ENCODE measurements around the gene PRDM16. TPM values are rescaled to one million over a fixed set of nuclear protein-coding genes. Genes with fewer than 3 reads are reported as not detected.

The PRDM16 gene
- total RNA-seq, 1 donor from 2014 or later: 21.4 TPM

GRCh38 chr1:3074297-3074741 is 5.3 kb downstream of the PRDM16 start:
- Mint-ChIP-seq H3K9me3 (ENCODE audit: unreplicated experiment) (no peaks in the 10 kb centered on the region), H3K36me3 (ENCODE audit: low read depth, unreplicated experiment) (peaks cover 4% of the 10 kb centered on the region), H3K4me3 (ENCODE audit: unreplicated experiment) (no peak overlapping the region), H3K27me3 (ENCODE audit: unreplicated experiment) (peaks cover 17% of the 10 kb centered on the region), H3K4me1 (ENCODE audit: unreplicated experiment) (no peaks in the 10 kb centered on the region), H3K27ac (ENCODE audit: unreplicated experiment) (no peak overlapping the region)
- TF ChIP-seq, protein P1, sequence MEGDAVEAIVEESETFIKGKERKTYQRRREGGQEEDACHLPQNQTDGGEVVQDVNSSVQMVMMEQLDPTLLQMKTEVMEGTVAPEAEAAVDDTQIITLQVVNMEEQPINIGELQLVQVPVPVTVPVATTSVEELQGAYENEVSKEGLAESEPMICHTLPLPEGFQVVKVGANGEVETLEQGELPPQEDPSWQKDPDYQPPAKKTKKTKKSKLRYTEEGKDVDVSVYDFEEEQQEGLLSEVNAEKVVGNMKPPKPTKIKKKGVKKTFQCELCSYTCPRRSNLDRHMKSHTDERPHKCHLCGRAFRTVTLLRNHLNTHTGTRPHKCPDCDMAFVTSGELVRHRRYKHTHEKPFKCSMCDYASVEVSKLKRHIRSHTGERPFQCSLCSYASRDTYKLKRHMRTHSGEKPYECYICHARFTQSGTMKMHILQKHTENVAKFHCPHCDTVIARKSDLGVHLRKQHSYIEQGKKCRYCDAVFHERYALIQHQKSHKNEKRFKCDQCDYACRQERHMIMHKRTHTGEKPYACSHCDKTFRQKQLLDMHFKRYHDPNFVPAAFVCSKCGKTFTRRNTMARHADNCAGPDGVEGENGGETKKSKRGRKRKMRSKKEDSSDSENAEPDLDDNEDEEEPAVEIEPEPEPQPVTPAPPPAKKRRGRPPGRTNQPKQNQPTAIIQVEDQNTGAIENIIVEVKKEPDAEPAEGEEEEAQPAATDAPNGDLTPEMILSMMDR (IDR thresholded peaks at IDR 0.05; ENCODE audit: unreplicated experiment): no peak
- DNase-seq (ENCODE audit: low spot score): no peak

- Mint-ChIP-seq H3K9me3 (ENCODE audit: unreplicated experiment) (no peaks in the 10 kb centered on the region), H3K36me3 (ENCODE audit: low read depth, unreplicated experiment) (peaks cover 4% of the 10 kb centered on the region), H3K4me3 (ENCODE audit: unreplicated experiment) (no peak overlapping the region), H3K27ac (ENCODE audit: unreplicated experiment) (no peak overlapping the region), H3K4me1 (ENCODE audit: unreplicated experiment) (no peaks in the 10 kb centered on the region), H3K27me3 (ENCODE audit: unreplicated experiment) (peaks cover 17% of the 10 kb centered on the region)
- DNase-seq (ENCODE audit: low spot score): no peak
- TF ChIP-seq, protein P1 (IDR thresholded peaks at IDR 0.05; ENCODE audit: unreplicated experiment): no peak
Observed at GRCh38 chr1:3074800-3075199, 5.8 kb downstream of the PRDM16 start.

GRCh38 chr1:3075666-3076362 is 6.8 kb downstream of the PRDM16 start:
- DNase-seq (ENCODE audit: low spot score): no peak
- peak overlapping the region; percentile 21 for H3K4me3 Mint-ChIP-seq (ENCODE audit: unreplicated experiment)
- H3K27me3 Mint-ChIP-seq (ENCODE audit: unreplicated experiment): peaks cover 17% of the 10 kb centered on the region
- no peaks in the 10 kb centered on the region for H3K9me3 Mint-ChIP-seq (ENCODE audit: unreplicated experiment)
- TF ChIP-seq, protein P1 (IDR thresholded peaks at IDR 0.05; ENCODE audit: unreplicated experiment): no peak
- H3K36me3 Mint-ChIP-seq (ENCODE audit: low read depth, unreplicated experiment): peaks cover 4% of the 10 kb centered on the region
- H3K27ac Mint-ChIP-seq (ENCODE audit: unreplicated experiment): no peak overlapping the region
- H3K4me1 Mint-ChIP-seq (ENCODE audit: unreplicated experiment): no peaks in the 10 kb centered on the region

GRCh38 chr1:3076363-3076740 is 7.3 kb downstream of the PRDM16 start:
- peaks cover 4% of the 10 kb centered on the region for H3K36me3 Mint-ChIP-seq (ENCODE audit: low read depth, unreplicated experiment)
- DNase-seq (ENCODE audit: low spot score): no peak
- H3K27me3 Mint-ChIP-seq (ENCODE audit: unreplicated experiment): peaks cover 17% of the 10 kb centered on the region
- TF ChIP-seq, protein P1 (IDR thresholded peaks at IDR 0.05; ENCODE audit: unreplicated experiment): no peak
- H3K9me3 Mint-ChIP-seq (ENCODE audit: unreplicated experiment): no peaks in the 10 kb centered on the region
- H3K4me1 Mint-ChIP-seq (ENCODE audit: unreplicated experiment): no peaks in the 10 kb centered on the region
- no peak overlapping the region for H3K27ac Mint-ChIP-seq (ENCODE audit: unreplicated experiment)
- peak overlapping the region; percentile 21 for H3K4me3 Mint-ChIP-seq (ENCODE audit: unreplicated experiment)

GRCh38 chr1:3077081-3077480 is 8.1 kb downstream of the PRDM16 start:
- no peak for DNase-seq (ENCODE audit: low spot score)
- TF ChIP-seq, protein P1 (IDR thresholded peaks at IDR 0.05; ENCODE audit: unreplicated experiment): no peak
- no peaks in the 10 kb centered on the region for H3K9me3 Mint-ChIP-seq (ENCODE audit: unreplicated experiment)
- H3K27me3 Mint-ChIP-seq (ENCODE audit: unreplicated experiment): peaks cover 11% of the 10 kb centered on the region
- H3K4me3 Mint-ChIP-seq (ENCODE audit: unreplicated experiment): no peak overlapping the region
- peaks cover 4% of the 10 kb centered on the region for H3K36me3 Mint-ChIP-seq (ENCODE audit: low read depth, unreplicated experiment)
- no peaks in the 10 kb centered on the region for H3K4me1 Mint-ChIP-seq (ENCODE audit: unreplicated experiment)
- H3K27ac Mint-ChIP-seq (ENCODE audit: unreplicated experiment): no peak overlapping the region
